Prostate gland (tissue), 2 donors: ENCODE measurements around the gene CDK5R1. TPM values are rescaled to one million over a fixed set of nuclear protein-coding genes. Genes with fewer than 3 reads are reported as not detected.

Experiments
- DNase-seq: peaks from one replicate; pipeline ENCODE4 v3.0.0-alpha.2; 2019; ENCODE audit warnings: low spot score
- H3K27ac ChIP-seq, 2 donors: fragments of 200-600 bp; sonication (generic); 2 replicates each; pipeline ENCODE4 v1.5.1; 2017 to 2019
- H3K27me3 ChIP-seq: fragments of 200-600 bp; sonication (generic); replicated peaks from 2 replicates; pipeline ENCODE4 v1.5.1; 2019; ENCODE audit not compliant: insufficient read depth
- H3K36me3 ChIP-seq, 2 donors: fragments of 200-600 bp; sonication (generic); 1 replicate in 1 of 2; 2 replicates in 1 of 2; pipeline versions ENCODE4 v1.5.1 to v1.8.1; 2017 to 2019
- H3K4me1 ChIP-seq: fragments of 200-600 bp; sonication (generic); replicated peaks from 2 replicates; pipeline ENCODE4 v1.5.1; 2019
- H3K4me3 ChIP-seq, 2 donors: fragments of 200-600 bp; sonication (generic); 2 replicates each; pipeline ENCODE4 v1.5.1; 2017 to 2019
- H3K9me3 ChIP-seq: fragments of 200-600 bp; sonication (generic); 2 replicates; pipeline ENCODE4 v1.5.1; 2017
- CTCF ChIP-seq, 4 experiments: fragments of 200-600 bp in 2 of 4; fragments of 450-650 bp in 2 of 4; sonication (generic) in 2 of 4; IDR thresholded peaks; 1 replicate in 3 of 4; 2 replicates in 1 of 4; pipeline ENCODE4 v1.5.1; 2016 to 2019; ENCODE audit warnings: antibody characterized with exemption in 4 of 4, mild to moderate bottlenecking in 2 of 4, moderate library complexity in 2 of 4
- POLR2A ChIP-seq: fragments of 450-650 bp; IDR thresholded peaks from one replicate; pipeline ENCODE4 v1.6.1; 2016; ENCODE audit warnings: antibody characterized with exemption, mild to moderate bottlenecking
- POLR2AphosphoS5 ChIP-seq: sonication (generic); formaldehyde crosslinking; IDR thresholded peaks from one replicate; pipeline ENCODE4 v1.6.1; 2017; ENCODE audit warnings: antibody characterized with exemption
- WGBS: methylation state at CpG from one replicate; pipeline ENCODE4 v1.1.5; 2018; 5-methylcytosine and 5-hydroxymethylcytosine counted together
- intact Hi-C: fragments of 100-400 bp; cut with DNase I; formaldehyde crosslinking; loops from one replicate; pipeline ENCODE4 v1.14.2; 2022
- total RNA-seq, 2 donors: library from RNA; depleted of rRNA; stranded (reverse); fragments of >200 nt; gene quantifications; one replicate each; pipeline ENCODE4 v1.1.0, GENCODE V29; 2016

The CDK5R1 gene
- total RNA-seq: 1 to 10 TPM in 1 of 2 donors, under 1 TPM in 1; 0.46 to 5.1 TPM

GRCh38 chr17:32486701-32487472 lies at the start of gene CDK5R1:
Gene CDK5R1 (plus strand): TSS chr17:32486993. CDS start chr17:32487621, 628 bp downstream.
- WGBS: under 1% methylated on average over 22 of the region's 135 CpGs
- H3K9me3 ChIP-seq: no peaks in the 10 kb centered on the region
- intact Hi-C loops: loop anchor here (5.0 kb wide), 2 partner anchors 270 to 390 kb away; partner anchors contain the start of gene MYO1D
- no peaks in the 10 kb centered on the region for H3K4me1 ChIP-seq
- H3K4me3 ChIP-seq: peak within 1 kb of the TSS; percentile 52 to 57
- H3K27me3 ChIP-seq: no peaks in the 10 kb centered on the region
- peak within 1 kb of the TSS; percentile 59 to 65 for H3K27ac ChIP-seq
- no peak for TF ChIP-seq POLR2A
- DNase-seq: peak; percentile 48
- no peaks in the 10 kb centered on the region for H3K36me3 ChIP-seq

GRCh38 chr17:32440722-32441121 lies 46.1 kb upstream of the CDK5R1 start:
- Histone ChIP-seq H3K27ac (no peak overlapping the region), H3K9me3 (no peaks in the 10 kb centered on the region), H3K36me3 (no peaks in the 10 kb centered on the region), H3K4me3 (no peak overlapping the region), H3K27me3 (no peaks in the 10 kb centered on the region), H3K4me1 (peaks cover 2% of the 10 kb centered on the region)
- no peak for TF ChIP-seq POLR2AphosphoS5
- TF ChIP-seq CTCF (IDR thresholded peaks at IDR 0.05): no peak
- no peak for TF ChIP-seq POLR2A
- WGBS: 86% methylated on average over 5 of the region's 5 CpGs
- DNase-seq: no peak
- intact Hi-C loops: no loop called here

- H3K27ac ChIP-seq: no peak overlapping the region
- intact Hi-C loops: no loop called here
- H3K4me3 ChIP-seq: no peak overlapping the region
- H3K9me3 ChIP-seq: no peaks in the 10 kb centered on the region
- TF ChIP-seq CTCF (IDR thresholded peaks at IDR 0.05): no peak
- no peak for TF ChIP-seq POLR2AphosphoS5
- TF ChIP-seq POLR2A: no peak
- H3K4me1 ChIP-seq: peaks cover 5% of the 10 kb centered on the region
- DNase-seq: no peak
- no peaks in the 10 kb centered on the region for H3K36me3 ChIP-seq
- WGBS: 58% methylated on average over 2 of the region's 2 CpGs
- H3K27me3 ChIP-seq: no peaks in the 10 kb centered on the region
Observed at GRCh38 chr17:32441886-32442285, 44.9 kb upstream of the CDK5R1 start.

GRCh38 chr17:32443827-32444300 lies 42.9 kb upstream of the CDK5R1 start:
- intact Hi-C loops: no loop called here
- H3K36me3 ChIP-seq: peaks cover 2 to 6% of the 10 kb centered on the region in 2 donors
- H3K4me3 ChIP-seq: peak overlapping the region; percentile 91 to 95
- no peaks in the 10 kb centered on the region for H3K27me3 ChIP-seq
- 11% methylated on average over 26 of the region's 29 CpGs for WGBS
- peak overlapping the region in 1 of 2 donors; percentile 78 for H3K27ac ChIP-seq
- H3K4me1 ChIP-seq: peaks cover 5% of the 10 kb centered on the region
- no peak for TF ChIP-seq POLR2A
- TF ChIP-seq CTCF (IDR thresholded peaks at IDR 0.05): no peak
- TF ChIP-seq POLR2AphosphoS5: no peak
- no peaks in the 10 kb centered on the region for H3K9me3 ChIP-seq
- DNase-seq: no peak

- H3K4me3 ChIP-seq: peak within 1 kb of the TSS; percentile 91 to 95
- H3K9me3 ChIP-seq: no peaks in the 10 kb centered on the region
- under 1% methylated on average over 59 of the region's 74 CpGs for WGBS
- TF ChIP-seq POLR2AphosphoS5 (peak; percentile 94), POLR2A (peak; percentile 68), CTCF (IDR thresholded peaks at IDR 0.05) (peak; percentile 62 to 89 (median 86))
- H3K36me3 ChIP-seq: peaks cover 2 to 12% of the 10 kb centered on the region in 2 donors
- peak; percentile 97 for DNase-seq
- peak within 1 kb of the TSS; percentile 78 to 83 for H3K27ac ChIP-seq
- intact Hi-C loops: no loop called here
- peaks cover 5% of the 10 kb centered on the region for H3K4me1 ChIP-seq
- H3K27me3 ChIP-seq: no peaks in the 10 kb centered on the region
Observed at GRCh38 chr17:32444301-32445073, 42.3 kb upstream of the CDK5R1 start, which contains the start of gene PSMD11. Gene PSMD11 (plus strand): TSS chr17:32444510. CDS start chr17:32444524, 14 bp downstream.
